ENCODE results near the gene SAA1. TPM values are rescaled to one million over a fixed set of nuclear protein-coding genes. Genes with fewer than 3 reads are reported as not detected.

Gene SAA1
- total RNA-seq (2022; extraction: Qiagen RNA extraction), result 1.5 to 2.6 TPM (median 2.1 TPM) in 5 replicates

GRCh38 chr11:18265949-18266348, at the start of gene SAA1:
TSS of gene SAA1 (plus strand) at chr11:18266264. CDS start at chr11:18266888, 624 bp downstream.

GRCh38 chr11:18236664-18237356, 29.3 kb upstream of the SAA1 start, which contains the start of gene SAA4:
TSS of gene SAA4 (minus strand) at chr11:18236802. CDS start at chr11:18235926, 876 bp downstream.

GRCh38 chr11:18248561-18248960, 17.5 kb upstream of the SAA1 start, which contains the start of gene SAA2:
TSS of gene SAA2 (minus strand) at chr11:18248668. CDS start at chr11:18248011, 657 bp downstream.

Other genes with a start within 250 kb of the SAA1 start
- 0.02 to 0.27 TPM (median 0.12 TPM) in 5 replicates for gene TPH1, start 220.0 kb upstream of the SAA1 start, total RNA-seq (2022; extraction: Qiagen RNA extraction)
- 35.4 to 42.5 TPM (median 37.7 TPM) in 5 replicates for gene SAAL1, start 160.2 kb upstream of the SAA1 start, total RNA-seq (2022; extraction: Qiagen RNA extraction)
- not detected in 5 replicates for gene MRGPRX3, start 133.7 kb upstream of the SAA1 start, total RNA-seq (2022; extraction: Qiagen RNA extraction)
- not detected in 5 replicates for gene MRGPRX4, start 93.4 kb upstream of the SAA1 start, total RNA-seq (2022; extraction: Qiagen RNA extraction)
- gene SAA4, start 29.5 kb upstream of the SAA1 start, total RNA-seq (2022; extraction: Qiagen RNA extraction), result not detected in 5 replicates
- 0.26 TPM in 1 of 5 replicates, not detected in the others for gene SAA2, start 17.6 kb upstream of the SAA1 start, total RNA-seq (2022; extraction: Qiagen RNA extraction)
- gene HPS5, start 55.9 kb downstream of the SAA1 start, total RNA-seq (2022; extraction: Qiagen RNA extraction), result 12.6 to 15.0 TPM (median 13.7 TPM) in 5 replicates
- gene GTF2H1, start 56.3 kb downstream of the SAA1 start, total RNA-seq (2022; extraction: Qiagen RNA extraction), result 33.8 to 37.0 TPM (median 34.1 TPM) in 5 replicates
- 2,496 to 3,702 TPM (median 2,983 TPM) in 5 replicates for gene LDHA, start 128.3 kb downstream of the SAA1 start, total RNA-seq (2022; extraction: Qiagen RNA extraction)
- gene LDHC, start 146.1 kb downstream of the SAA1 start, total RNA-seq (2022; extraction: Qiagen RNA extraction), result 0.18 TPM in 1 of 5 replicates, not detected in the others
- gene LDHAL6A, start 189.6 kb downstream of the SAA1 start, total RNA-seq (2022; extraction: Qiagen RNA extraction), result not detected in 5 replicates

All from A549 treated with Mapracorat at 1 μM for 4 hours (cell line).